Glutamatergic neuron (in vitro differentiated cells): ENCODE data around the gene RXRB. TPM values are rescaled to one million over a fixed set of nuclear protein-coding genes. Genes with fewer than 3 reads are reported as not detected.

Experiments
- DNase-seq: peaks from one replicate; pipeline ENCODE4 v3.0.0; 2022
- H3K27ac Mint-ChIP-seq: one replicate; pipeline ENCODE4 v1.8.0; 2020; ENCODE audit warnings: mild to moderate bottlenecking, mixed read lengths, inconsistent platforms; ENCODE audit not compliant: unreplicated experiment
- H3K27me3 Mint-ChIP-seq: one replicate; pipeline ENCODE4 v1.8.0; 2020; ENCODE audit warnings: mild to moderate bottlenecking, moderate library complexity, mixed read lengths, inconsistent platforms; ENCODE audit not compliant: unreplicated experiment
- H3K36me3 Mint-ChIP-seq: one replicate; pipeline ENCODE4 v1.8.0; 2020; ENCODE audit warnings: mild to moderate bottlenecking, mixed read lengths, inconsistent platforms; ENCODE audit not compliant: unreplicated experiment
- H3K4me1 Mint-ChIP-seq: one replicate; pipeline ENCODE4 v1.8.0; 2020; ENCODE audit warnings: mild to moderate bottlenecking, low read depth, mixed read lengths, inconsistent platforms; ENCODE audit not compliant: unreplicated experiment
- H3K4me3 Mint-ChIP-seq: one replicate; pipeline ENCODE4 v1.8.0; 2020; ENCODE audit warnings: mild to moderate bottlenecking, mixed read lengths, inconsistent platforms; ENCODE audit not compliant: unreplicated experiment
- H3K9me3 Mint-ChIP-seq: one replicate; pipeline ENCODE4 v1.8.0; 2020; ENCODE audit warnings: mild to moderate bottlenecking, moderate library complexity, mixed read lengths, inconsistent platforms; ENCODE audit not compliant: unreplicated experiment
- CTCF ChIP-seq: fragments of 200-600 bp; sonication (generic); IDR thresholded peaks from one replicate; pipeline ENCODE4 v1.5.0; 2021; ENCODE audit not compliant: partially characterized antibody, unreplicated experiment
- total RNA-seq: library from RNA; stranded (reverse); fragmentation: NEBNext Ultra II Directional; extraction: Animal tissue kit (Norgen Biotek cat#: 25700); gene quantifications from one replicate; pipeline ENCODE4 v1.2.1, GENCODE V29; 2021; ENCODE audit not compliant: unreplicated experiment

Gene RXRB
- total RNA-seq, 1 donor from 2014 or later, result 45.3 TPM

GRCh38 chr6:33208091-33208967, 7.9 kb upstream of the RXRB start, which contains the start of gene RING1:
Gene RING1, plus strand, starts transcription at chr6:33208500. Its CDS starts 323 bp downstream, at chr6:33208823.
- peak within 1 kb of the TSS; percentile 93 for H3K4me3 Mint-ChIP-seq
- H3K9me3 Mint-ChIP-seq, result peaks cover 4% of the 10 kb centered on the region
- H3K36me3 Mint-ChIP-seq, result no peaks in the 10 kb centered on the region
- peak; percentile 81 for DNase-seq
- H3K27me3 Mint-ChIP-seq, result peaks cover 19% of the 10 kb centered on the region
- peaks cover 13% of the 10 kb centered on the region for H3K4me1 Mint-ChIP-seq
- no peak for TF ChIP-seq CTCF
- peak within 1 kb of the TSS; percentile 74 for H3K27ac Mint-ChIP-seq

GRCh38 chr6:33207552-33208090, 7.2 kb upstream of the RXRB start:
- Mint-ChIP-seq H3K4me1 (peaks cover 17% of the 10 kb centered on the region), H3K27me3 (peaks cover 20% of the 10 kb centered on the region)
- TF ChIP-seq CTCF, result no peak

GRCh38 chr6:33206864-33207551, 6.5 kb upstream of the RXRB start:
- Mint-ChIP-seq H3K36me3 (no peaks in the 10 kb centered on the region), H3K4me3 (peak overlapping the region; percentile 74), H3K9me3 (peaks cover 8% of the 10 kb centered on the region), H3K4me1 (peaks cover 19% of the 10 kb centered on the region), H3K27ac (no peak overlapping the region), H3K27me3 (peaks cover 20% of the 10 kb centered on the region)
- no peak for DNase-seq
- TF ChIP-seq CTCF, result no peak

More at GRCh38 chr6:33207552-33208090, 7.2 kb upstream of the RXRB start:
- DNase-seq, result peak; percentile 56
- Mint-ChIP-seq H3K4me3 (peak overlapping the region; percentile 90), H3K27ac (peak overlapping the region; percentile 33), H3K36me3 (no peaks in the 10 kb centered on the region), H3K9me3 (peaks cover 6% of the 10 kb centered on the region)

GRCh38 chr6:33206027-33206863, 5.8 kb upstream of the RXRB start:
- Mint-ChIP-seq H3K36me3 (no peaks in the 10 kb centered on the region), H3K27ac (no peak overlapping the region), H3K9me3 (peaks cover 11% of the 10 kb centered on the region), H3K4me1 (peaks cover 24% of the 10 kb centered on the region), H3K27me3 (peaks cover 22% of the 10 kb centered on the region), H3K4me3 (peak overlapping the region; percentile 74)
- no peak for DNase-seq
- TF ChIP-seq CTCF, result no peak
